HL-60/S4 treated with retinoic acid at 250 ng/mL for 4 days and 3 days (cell line): Measurements from ENCODE around the gene CHERP.
"Not testable (repeated sequence)": the region's sequence is repeated elsewhere in the genome, so short reads cannot be mapped to it uniquely, and the experiment has no call there.

Experiments used
- in situ Hi-C: fragments of 300-500 bp; cut with MboI; formaldehyde crosslinking; loops from 2 replicates; pipeline ENCODE4 v1.7.0; 2022; ENCODE audit warnings: low sequenced_read_pairs

The CHERP gene

DNA sequence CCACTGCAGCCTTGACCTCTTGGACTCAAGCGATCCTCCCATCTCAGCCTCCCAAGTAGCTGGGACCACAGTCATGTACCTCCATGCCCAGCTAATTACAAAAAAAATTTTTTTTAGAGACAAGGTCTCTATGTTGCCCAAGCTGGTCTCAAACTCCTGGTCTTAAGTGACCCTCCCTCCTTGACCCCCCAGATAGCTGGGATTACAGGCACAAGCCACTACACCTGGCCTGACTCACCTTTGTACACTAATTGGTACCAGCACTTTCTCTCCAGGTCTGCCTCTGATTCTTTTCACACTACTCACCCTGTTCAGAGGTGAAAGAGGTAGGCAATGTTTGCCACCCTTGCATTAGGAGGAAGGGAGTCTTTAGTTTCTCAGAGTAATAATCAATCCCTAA is 64.9 kb downstream of the CHERP start:
- in situ Hi-C loops = no loop called here

DNA sequence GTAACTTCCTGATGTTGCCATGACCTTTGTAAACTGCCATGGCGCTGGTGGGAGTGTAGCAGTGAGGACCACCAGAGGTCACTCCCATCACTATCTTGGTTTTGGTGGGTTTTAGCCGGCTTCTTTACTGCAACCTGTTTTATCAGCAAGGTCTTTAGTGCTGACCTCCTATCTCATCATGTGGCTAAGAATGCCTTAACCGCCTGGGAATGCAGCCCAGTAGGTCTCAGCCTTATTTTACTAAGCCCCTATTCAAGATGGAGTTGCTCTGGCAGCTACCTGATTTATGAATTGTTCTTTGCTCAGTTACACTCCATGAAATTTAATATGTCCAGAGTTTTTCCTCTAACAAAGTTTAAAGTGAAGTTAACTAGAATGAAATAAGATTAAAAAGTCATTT is 65.8 kb downstream of the CHERP start:
- in situ Hi-C loops = no loop called here

- in situ Hi-C loops = no loop called here
Observed at GRCh38 chr19:16473875-16474392, 68.3 kb downstream of the CHERP start.

- in situ Hi-C loops = no loop called here
Observed at GRCh38 chr19:16472992-16473391, 69.2 kb downstream of the CHERP start.

GRCh38 chr19:16472559-16472899 is 69.7 kb downstream of the CHERP start:
- in situ Hi-C loops = not testable (repeated sequence)

GRCh38 chr19:16470911-16471811 is 71.1 kb downstream of the CHERP start:
- in situ Hi-C loops = no loop called here

GRCh38 chr19:16470541-16470910 is 71.7 kb downstream of the CHERP start:
- in situ Hi-C loops = no loop called here
